ENCODE results near the gene SLC9C2. TPM values are rescaled to one million over a fixed set of nuclear protein-coding genes. Genes with fewer than 3 reads are reported as not detected.
A peak's percentile ranks its signal among the peaks of the same experiment; 100 is the strongest.

The SLC9C2 gene
- total RNA-seq, 1 experiment from 2014 or later = not detected

GRCh38 chr1:173489929-173490328 is 112.9 kb downstream of the SLC9C2 start:
- Histone ChIP-seq H3K27ac (ENCODE audit: low read length) (no peak overlapping the region), H3K9ac (ENCODE audit: low read length) (no peak overlapping the region), H3K4me1 (ENCODE audit: insufficient read depth, low read length) (peaks cover 8% of the 10 kb centered on the region; the same call in 1 of the 2 replicates), H3F3A (ENCODE audit: low read length, unreplicated experiment) (peaks cover 10% of the 10 kb centered on the region), H2AFZ (ENCODE audit: low read length) (no peak overlapping the region), H3K36me3 (ENCODE audit: low read depth, low read length) (peaks cover 56% of the 10 kb centered on the region), H3K4me2 (ENCODE audit: low read length) (no peak overlapping the region), H3K9me2 (replicated peaks; ENCODE audit: low read length) (no peaks in the 10 kb centered on the region), H3K27me3 (ENCODE audit: low read length) (no peaks in the 10 kb centered on the region), H3K4me3 (ENCODE audit: low read length) (no peak overlapping the region), H3K9me3 (ENCODE audit: low read length) (no peaks in the 10 kb centered on the region), H4K20me1 (ENCODE audit: low read length) (peaks cover 10% of the 10 kb centered on the region; the same call in 1 of the 2 replicates), H3K79me2 (ENCODE audit: low read length) (no peaks in the 10 kb centered on the region)
- no TSS peak for BruUV-seq (replicated peaks)
- ATAC-seq (peak; percentile 2; the same call in 1 of the 2 replicates), DNase-seq (no peak)
- ChIA-PET POLR2A (ENCODE audit: unreplicated experiment) (interaction anchor here (0.7 kb wide), 1 partner anchor 30 kb away, joined by 17 read pairs; no protein-coding TSS in a partner anchor), CTCF (no interaction called here)
- intact Hi-C loops (cut with micrococcal nuclease) = loop anchor here (1.0 kb wide), 1 partner anchor 17 kb away; no protein-coding TSS in a partner anchor
- TF ChIP-seq EZH2 (IDR thresholded peaks at IDR 0.05; ENCODE audit: low read length, unreplicated experiment) (no peak), EZH2phosphoT487 (IDR thresholded peaks at IDR 0.05; ENCODE audit: borderline replicate concordance, low read length) (no peak), CTCF (conservative IDR thresholded peaks at IDR 0.05; ENCODE audit: low read depth, low read length) (no peak)

- H3K9me2 ChIP-seq (replicated peaks; ENCODE audit: low read length) = no peaks in the 10 kb centered on the region
- H3F3A ChIP-seq (ENCODE audit: low read length, unreplicated experiment) = peaks cover 10% of the 10 kb centered on the region
- intact Hi-C loops (cut with micrococcal nuclease) = loop anchor here (1.0 kb wide), 1 partner anchor 18 kb away; no protein-coding TSS in a partner anchor
- peaks cover 64% of the 10 kb centered on the region for H3K36me3 ChIP-seq (ENCODE audit: low read depth, low read length)
- peak; percentile 80 for DNase-seq
- TF ChIP-seq CTCF (conservative IDR thresholded peaks at IDR 0.05; ENCODE audit: low read depth, low read length) (peak; percentile 63), EZH2phosphoT487 (IDR thresholded peaks at IDR 0.05; ENCODE audit: borderline replicate concordance, low read length) (no peak)
- no TSS peak for BruUV-seq (replicated peaks)
- no peaks in the 10 kb centered on the region for H3K9me3 ChIP-seq (ENCODE audit: low read length)
- 0 out of 2 replicates have a peak, but pooled peaks cover 4% of the 10 kb centered on the region for H3K79me2 ChIP-seq (ENCODE audit: low read length)
- no peaks in the 10 kb centered on the region for H3K27me3 ChIP-seq (ENCODE audit: low read length)
- H3K9ac ChIP-seq (ENCODE audit: low read length) = no peak overlapping the region
- H3K27ac ChIP-seq (ENCODE audit: low read length) = no peak overlapping the region
- peaks cover 8% of the 10 kb centered on the region; the same call in 1 of the 2 replicates for H3K4me1 ChIP-seq (ENCODE audit: insufficient read depth, low read length)
- H3K4me2 ChIP-seq (ENCODE audit: low read length) = no peak overlapping the region
- CTCF ChIA-PET = no interaction called here
- POLR2A ChIA-PET (ENCODE audit: unreplicated experiment) = interaction anchor here (0.7 kb wide), 1 partner anchor 31 kb away, joined by 17 read pairs; no protein-coding TSS in a partner anchor
- H2AFZ ChIP-seq (ENCODE audit: low read length) = no peak overlapping the region
- peaks cover 18% of the 10 kb centered on the region for H4K20me1 ChIP-seq (ENCODE audit: low read length)
- H3K4me3 ChIP-seq (ENCODE audit: low read length) = no peak overlapping the region
- peak; percentile 54 for ATAC-seq
Measured at GRCh38 chr1:173489149-173489600, 113.7 kb downstream of the SLC9C2 start.

GRCh38 chr1:173488001-173488400 is 114.9 kb downstream of the SLC9C2 start:
- ChIA-PET CTCF (no interaction called here), POLR2A (ENCODE audit: unreplicated experiment) (interaction anchor here (0.5 to 0.7 kb wide), 2 partner anchors 18 to 187 kb away, joined by 3 read pairs; no protein-coding TSS in a partner anchor)
- no peak overlapping the region for H2AFZ ChIP-seq (ENCODE audit: low read length)
- peaks cover 10% of the 10 kb centered on the region for H3F3A ChIP-seq (ENCODE audit: low read length, unreplicated experiment)
- TF ChIP-seq EZH2phosphoT487 (IDR thresholded peaks at IDR 0.05; ENCODE audit: borderline replicate concordance, low read length) (no peak), EZH2 (IDR thresholded peaks at IDR 0.05; ENCODE audit: low read length, unreplicated experiment) (no peak), CTCF (conservative IDR thresholded peaks at IDR 0.05; ENCODE audit: low read depth, low read length) (no peak)
- no peak for DNase-seq
- H3K27ac ChIP-seq (ENCODE audit: low read length) = no peak overlapping the region
- H3K4me2 ChIP-seq (ENCODE audit: low read length) = no peak overlapping the region
- intact Hi-C loops (cut with micrococcal nuclease) = no loop called here
- no peak overlapping the region for H3K9ac ChIP-seq (ENCODE audit: low read length)
- ATAC-seq = no peak
- H3K9me3 ChIP-seq (ENCODE audit: low read length) = no peaks in the 10 kb centered on the region
- peaks cover 8% of the 10 kb centered on the region; the same call in 1 of the 2 replicates for H3K4me1 ChIP-seq (ENCODE audit: insufficient read depth, low read length)
- H3K27me3 ChIP-seq (ENCODE audit: low read length) = no peaks in the 10 kb centered on the region
- peaks cover 72% of the 10 kb centered on the region for H3K36me3 ChIP-seq (ENCODE audit: low read depth, low read length)
- H4K20me1 ChIP-seq (ENCODE audit: low read length) = peaks cover 18% of the 10 kb centered on the region
- H3K4me3 ChIP-seq (ENCODE audit: low read length) = no peak overlapping the region
- H3K79me2 ChIP-seq (ENCODE audit: low read length) = peaks cover 7% of the 10 kb centered on the region; the same call in 1 of the 2 replicates
- TSS peak; percentile 13 for BruUV-seq (replicated peaks)
- H3K9me2 ChIP-seq (replicated peaks; ENCODE audit: low read length) = no peaks in the 10 kb centered on the region
